ENCODE data around the gene MAP3K15. TPM values are rescaled to one million over a fixed set of nuclear protein-coding genes. Genes with fewer than 3 reads are reported as not detected.
A peak's percentile ranks its signal among the peaks of the same experiment; 100 is the strongest.

The MAP3K15 gene
- total RNA-seq, 6 experiments from 2014 or later = 0.09 to 0.29 (median 0.23) TPM

DNA sequence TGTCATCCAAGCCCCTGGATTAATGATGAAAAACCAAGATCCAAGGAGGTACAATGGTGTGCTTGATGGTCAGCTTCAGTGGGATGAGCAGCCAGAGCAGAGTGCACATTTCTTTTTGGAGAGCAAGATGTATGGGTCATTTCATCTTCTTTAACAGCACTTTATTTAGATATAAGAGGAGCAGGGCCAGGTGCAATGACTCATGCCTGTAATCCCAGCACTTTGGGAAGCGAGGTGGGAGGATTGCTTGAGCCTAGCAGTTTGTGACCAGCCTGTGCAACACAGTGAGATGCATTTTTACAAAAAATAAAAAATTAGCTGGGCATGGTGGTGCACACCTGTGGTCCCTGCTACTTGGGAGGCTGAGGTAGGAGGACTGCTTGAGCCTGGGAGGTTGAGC, 45.3 kb upstream of the MAP3K15 start:
- no peak for DNase-seq
- Mint-ChIP-seq H3K4me3 (no peak overlapping the region), H3K36me3 (ENCODE audit: low read depth) (no peaks in the 10 kb centered on the region; the same call in 1 of the 2 replicates), H3K4me1 (ENCODE audit: low read depth) (peaks cover 20% of the 10 kb centered on the region), H3K9me3 (no peaks in the 10 kb centered on the region), H3K27me3 (ENCODE audit: insufficient read depth) (no peaks in the 10 kb centered on the region), H3K27ac (no peak overlapping the region)
- TF ChIP-seq, protein P1, sequence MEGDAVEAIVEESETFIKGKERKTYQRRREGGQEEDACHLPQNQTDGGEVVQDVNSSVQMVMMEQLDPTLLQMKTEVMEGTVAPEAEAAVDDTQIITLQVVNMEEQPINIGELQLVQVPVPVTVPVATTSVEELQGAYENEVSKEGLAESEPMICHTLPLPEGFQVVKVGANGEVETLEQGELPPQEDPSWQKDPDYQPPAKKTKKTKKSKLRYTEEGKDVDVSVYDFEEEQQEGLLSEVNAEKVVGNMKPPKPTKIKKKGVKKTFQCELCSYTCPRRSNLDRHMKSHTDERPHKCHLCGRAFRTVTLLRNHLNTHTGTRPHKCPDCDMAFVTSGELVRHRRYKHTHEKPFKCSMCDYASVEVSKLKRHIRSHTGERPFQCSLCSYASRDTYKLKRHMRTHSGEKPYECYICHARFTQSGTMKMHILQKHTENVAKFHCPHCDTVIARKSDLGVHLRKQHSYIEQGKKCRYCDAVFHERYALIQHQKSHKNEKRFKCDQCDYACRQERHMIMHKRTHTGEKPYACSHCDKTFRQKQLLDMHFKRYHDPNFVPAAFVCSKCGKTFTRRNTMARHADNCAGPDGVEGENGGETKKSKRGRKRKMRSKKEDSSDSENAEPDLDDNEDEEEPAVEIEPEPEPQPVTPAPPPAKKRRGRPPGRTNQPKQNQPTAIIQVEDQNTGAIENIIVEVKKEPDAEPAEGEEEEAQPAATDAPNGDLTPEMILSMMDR (IDR thresholded peaks at IDR 0.05) = no peak

DNA sequence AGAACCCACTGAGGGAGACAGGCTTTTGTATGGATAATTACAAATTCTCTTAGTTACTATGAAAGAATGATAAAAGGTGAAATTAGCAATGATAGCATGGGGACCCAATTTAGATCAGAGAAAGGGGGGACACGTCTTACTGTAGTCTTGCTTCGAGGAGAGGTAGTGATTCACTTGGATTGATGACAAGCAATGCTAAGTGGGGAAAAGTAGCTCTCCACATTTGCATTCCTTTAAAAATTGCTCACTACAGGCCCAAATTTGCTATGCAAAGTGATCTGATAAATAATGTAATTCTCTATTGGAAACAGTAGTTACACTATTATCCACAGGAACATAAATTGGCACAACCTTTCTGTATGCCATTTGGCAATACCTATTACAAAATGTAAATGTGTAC, 42.5 kb upstream of the MAP3K15 start:
- Mint-ChIP-seq H3K27ac (no peak overlapping the region), H3K27me3 (ENCODE audit: insufficient read depth) (no peaks in the 10 kb centered on the region), H3K36me3 (ENCODE audit: low read depth) (no peaks in the 10 kb centered on the region), H3K4me3 (no peak overlapping the region), H3K4me1 (ENCODE audit: low read depth) (peaks cover 24% of the 10 kb centered on the region), H3K9me3 (no peaks in the 10 kb centered on the region)
- TF ChIP-seq, protein P1 (IDR thresholded peaks at IDR 0.05) = no peak
- DNase-seq = no peak

DNA sequence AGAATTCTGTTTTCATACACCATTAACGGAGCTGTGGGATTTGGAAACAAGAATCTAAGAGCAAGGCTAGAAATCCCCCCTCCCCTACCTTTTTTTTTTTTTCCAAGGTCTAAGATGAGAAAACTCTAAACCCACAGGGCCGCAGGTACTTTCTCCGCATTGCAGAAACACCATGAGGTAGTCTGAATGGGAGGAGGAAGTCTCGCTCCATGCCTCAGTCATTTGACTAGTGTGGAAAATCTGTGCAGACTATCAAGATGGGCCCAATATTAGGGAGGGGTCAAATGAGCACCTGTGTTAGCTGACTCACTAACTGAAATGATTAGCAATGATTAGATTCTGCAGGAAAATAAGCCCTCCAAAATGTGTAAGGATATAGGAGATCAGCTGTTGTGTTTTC, 40.9 kb upstream of the MAP3K15 start:
- H3K4me1 Mint-ChIP-seq (ENCODE audit: low read depth) = peaks cover 24% of the 10 kb centered on the region
- no peak overlapping the region for H3K4me3 Mint-ChIP-seq
- H3K9me3 Mint-ChIP-seq = no peaks in the 10 kb centered on the region
- no peak for DNase-seq
- H3K27me3 Mint-ChIP-seq (ENCODE audit: insufficient read depth) = no peaks in the 10 kb centered on the region
- no peak overlapping the region for H3K27ac Mint-ChIP-seq
- H3K36me3 Mint-ChIP-seq (ENCODE audit: low read depth) = no peaks in the 10 kb centered on the region
- TF ChIP-seq, protein P1 (IDR thresholded peaks at IDR 0.05) = no peak

DNA sequence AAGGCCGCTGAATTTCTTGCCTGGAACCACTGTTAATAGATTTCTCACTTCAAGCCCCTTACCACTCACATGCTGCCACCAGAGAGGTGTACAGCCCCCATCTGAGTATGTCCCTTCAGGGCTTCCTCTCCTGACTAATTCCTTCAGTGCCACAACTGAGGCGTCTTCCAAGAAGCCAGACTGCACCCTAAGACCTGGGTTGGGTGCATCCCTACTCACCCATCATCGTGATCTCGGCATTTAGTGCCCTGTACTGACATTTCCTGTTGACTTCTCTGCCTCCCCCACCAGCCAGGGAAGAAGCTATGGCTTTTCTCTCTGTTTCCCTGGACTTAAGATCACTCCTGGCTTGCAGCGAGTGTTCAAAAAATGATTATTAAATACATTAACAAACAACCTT, 40.4 kb upstream of the MAP3K15 start:
- Mint-ChIP-seq H3K4me1 (ENCODE audit: low read depth) (peaks cover 24% of the 10 kb centered on the region), H3K9me3 (no peaks in the 10 kb centered on the region), H3K27me3 (ENCODE audit: insufficient read depth) (no peaks in the 10 kb centered on the region), H3K36me3 (ENCODE audit: low read depth) (no peaks in the 10 kb centered on the region), H3K4me3 (no peak overlapping the region), H3K27ac (peak overlapping the region; percentile 75)
- DNase-seq = no peak
- TF ChIP-seq, protein P1 (IDR thresholded peaks at IDR 0.05) = no peak

DNA sequence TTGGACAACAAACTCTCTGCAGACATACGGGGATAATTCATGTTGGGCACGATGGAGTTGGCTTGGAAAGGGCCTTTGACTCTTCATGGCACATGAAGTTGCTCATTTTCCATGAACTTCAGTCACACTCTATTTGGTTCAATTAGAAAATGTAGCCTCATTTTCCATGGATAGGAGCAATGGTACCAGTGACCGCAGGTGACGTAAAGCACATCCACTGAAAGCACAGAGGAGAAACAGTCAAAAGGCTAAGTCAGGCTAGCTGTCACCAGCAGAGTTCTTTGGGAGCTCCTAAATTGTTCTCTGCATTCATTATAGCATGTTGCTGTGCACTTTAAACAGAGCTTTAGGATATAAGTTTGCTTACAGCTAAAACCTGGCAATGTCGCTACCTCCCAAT, 39.9 kb upstream of the MAP3K15 start:
- no peaks in the 10 kb centered on the region for H3K27me3 Mint-ChIP-seq (ENCODE audit: insufficient read depth)
- peak overlapping the region; percentile 75 for H3K27ac Mint-ChIP-seq
- TF ChIP-seq, protein P1 (IDR thresholded peaks at IDR 0.05) = no peak
- no peaks in the 10 kb centered on the region for H3K36me3 Mint-ChIP-seq (ENCODE audit: low read depth)
- peaks cover 24% of the 10 kb centered on the region for H3K4me1 Mint-ChIP-seq (ENCODE audit: low read depth)
- no peak for DNase-seq
- H3K9me3 Mint-ChIP-seq = no peaks in the 10 kb centered on the region
- H3K4me3 Mint-ChIP-seq = no peak overlapping the region

DNA sequence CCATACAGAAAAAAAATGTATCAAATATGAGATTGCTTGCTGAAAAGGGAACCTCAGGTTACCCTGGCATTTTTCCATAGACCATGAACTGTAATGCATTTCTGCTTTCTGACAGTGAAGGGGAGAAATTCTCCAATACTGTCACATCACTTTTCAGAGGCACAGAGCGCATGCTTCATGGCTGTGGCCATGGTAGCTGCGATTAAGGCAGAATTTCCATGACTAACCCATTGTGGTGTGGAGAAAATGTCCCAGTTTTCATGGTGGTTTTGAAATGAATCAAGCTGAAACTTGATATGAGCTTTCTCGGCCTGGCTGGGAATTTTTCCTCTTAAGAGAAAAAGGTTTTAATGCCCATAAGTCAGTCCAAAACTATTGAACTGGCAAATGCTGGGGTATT, 39.5 kb upstream of the MAP3K15 start:
- Mint-ChIP-seq H3K4me3 (no peak overlapping the region), H3K36me3 (ENCODE audit: low read depth) (no peaks in the 10 kb centered on the region), H3K9me3 (no peaks in the 10 kb centered on the region), H3K27me3 (ENCODE audit: insufficient read depth) (no peaks in the 10 kb centered on the region), H3K27ac (peak overlapping the region; percentile 75), H3K4me1 (ENCODE audit: low read depth) (peaks cover 24% of the 10 kb centered on the region)
- peak; percentile 61 for DNase-seq
- TF ChIP-seq, protein P1 (IDR thresholded peaks at IDR 0.05) = no peak
